ENCODE measurements around the gene DIP2B.
"Not testable (repeated sequence)": the region's sequence is repeated elsewhere in the genome, so short reads cannot be mapped to it uniquely, and the experiment has no call there.

DIP2B gene

GRCh38 chr12:50550530-50551223 is 45.9 kb downstream of the DIP2B start:
- DNase-seq (ENCODE audit: low read depth in 1 of 2, low spot score in 1 of 2) = no peak

DNA sequence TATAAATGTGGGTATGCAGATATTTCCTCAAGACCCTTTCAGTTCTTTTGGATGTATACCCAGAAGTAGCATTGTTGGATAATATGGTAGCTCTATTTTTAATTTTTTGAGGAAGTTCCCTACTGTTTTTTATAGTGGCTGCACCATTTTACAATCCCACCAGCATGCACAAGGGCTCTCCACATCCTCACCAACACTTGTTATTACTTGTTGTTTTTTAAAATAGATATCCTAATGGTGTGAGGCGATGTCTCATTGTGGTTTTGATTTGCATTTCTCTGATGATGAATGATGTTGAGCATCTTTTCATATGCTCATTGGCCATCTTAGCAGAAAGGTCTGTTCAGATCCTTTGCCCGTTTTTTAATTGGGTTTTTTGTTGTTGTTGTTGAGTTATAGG is 47.1 kb downstream of the DIP2B start:
- DNase-seq (ENCODE audit: low read depth in 1 of 2, low spot score in 1 of 2) = no peak

- no peak for DNase-seq (ENCODE audit: low read depth in 1 of 2, low spot score in 1 of 2)
Measured at GRCh38 chr12:50554651-50555050, 49.9 kb downstream of the DIP2B start.

GRCh38 chr12:50555471-50555885 is 50.7 kb downstream of the DIP2B start:
- no peak for DNase-seq (ENCODE audit: low read depth in 1 of 2, low spot score in 1 of 2)

- no peak for DNase-seq (ENCODE audit: low read depth in 1 of 2, low spot score in 1 of 2)
Measured at GRCh38 chr12:50556273-50556672, 51.5 kb downstream of the DIP2B start.

DNA sequence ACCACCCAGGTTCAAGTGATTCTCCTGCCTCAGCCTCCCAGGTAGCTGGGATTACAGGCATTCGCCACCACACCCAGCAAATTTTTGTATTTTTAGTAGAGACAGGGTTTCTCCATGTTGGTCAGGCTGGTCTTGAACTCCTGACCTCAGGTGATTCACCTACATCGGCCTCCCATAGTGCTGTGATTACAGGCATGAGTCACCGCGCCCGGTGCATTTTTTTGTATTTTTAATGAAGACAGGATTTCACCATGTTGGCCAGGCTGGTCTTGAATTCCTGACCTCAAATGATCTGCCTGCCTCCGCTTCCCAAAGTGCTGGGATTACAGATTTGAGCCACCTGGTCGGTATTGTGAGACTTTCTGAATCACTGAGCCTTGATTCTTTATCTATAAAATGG is 52.0 kb downstream of the DIP2B start:
- DNase-seq (ENCODE audit: low read depth in 1 of 2, low spot score in 1 of 2) = not testable (repeated sequence)

- no peak for DNase-seq (ENCODE audit: low read depth in 1 of 2, low spot score in 1 of 2)
Measured at GRCh38 chr12:50557421-50557820, 52.6 kb downstream of the DIP2B start.

DNA sequence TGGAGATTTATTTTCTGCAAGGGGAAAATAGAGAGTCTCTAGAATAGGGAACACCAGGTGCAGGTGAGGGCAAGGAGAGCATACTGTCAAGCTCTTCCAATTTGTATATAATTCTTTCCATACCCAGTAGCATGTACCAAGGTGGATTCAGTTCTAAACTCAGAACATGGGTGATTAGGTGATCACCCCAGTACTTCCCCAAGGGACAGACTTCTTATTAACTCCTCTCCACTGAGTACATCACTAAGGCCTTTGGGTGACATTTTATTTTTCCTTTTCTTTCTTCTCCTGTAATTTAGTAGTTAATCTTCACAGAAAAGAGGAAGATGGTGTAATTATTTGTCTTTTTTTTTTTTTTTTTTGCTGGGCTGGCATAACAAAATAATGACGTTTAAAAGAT is 54.2 kb downstream of the DIP2B start:
- DNase-seq (ENCODE audit: low read depth in 1 of 2, low spot score in 1 of 2) = no peak

- no peak for DNase-seq (ENCODE audit: low read depth in 1 of 2, low spot score in 1 of 2)
Measured at GRCh38 chr12:50562520-50563433, 58.0 kb downstream of the DIP2B start.

DNA sequence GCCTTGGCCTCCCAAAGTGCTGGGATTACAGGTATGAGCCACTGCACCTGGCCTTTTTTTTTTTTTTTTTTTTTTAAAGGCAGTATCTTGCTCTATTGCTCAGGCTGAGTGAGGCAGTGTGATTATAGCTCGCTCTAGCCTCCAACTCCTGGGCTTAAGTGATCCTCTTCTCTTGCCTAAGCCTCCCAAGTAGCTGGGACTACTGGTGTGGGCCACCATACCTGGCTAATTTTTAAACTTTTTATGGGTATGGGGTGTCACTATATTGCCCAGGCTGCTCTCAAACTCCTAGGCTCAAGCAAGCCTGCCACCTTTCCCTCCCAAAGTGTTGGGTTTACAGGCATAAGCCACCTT is 58.6 kb downstream of the DIP2B start:
- DNase-seq (ENCODE audit: low read depth in 1 of 2, low spot score in 1 of 2) = no peak

DNA sequence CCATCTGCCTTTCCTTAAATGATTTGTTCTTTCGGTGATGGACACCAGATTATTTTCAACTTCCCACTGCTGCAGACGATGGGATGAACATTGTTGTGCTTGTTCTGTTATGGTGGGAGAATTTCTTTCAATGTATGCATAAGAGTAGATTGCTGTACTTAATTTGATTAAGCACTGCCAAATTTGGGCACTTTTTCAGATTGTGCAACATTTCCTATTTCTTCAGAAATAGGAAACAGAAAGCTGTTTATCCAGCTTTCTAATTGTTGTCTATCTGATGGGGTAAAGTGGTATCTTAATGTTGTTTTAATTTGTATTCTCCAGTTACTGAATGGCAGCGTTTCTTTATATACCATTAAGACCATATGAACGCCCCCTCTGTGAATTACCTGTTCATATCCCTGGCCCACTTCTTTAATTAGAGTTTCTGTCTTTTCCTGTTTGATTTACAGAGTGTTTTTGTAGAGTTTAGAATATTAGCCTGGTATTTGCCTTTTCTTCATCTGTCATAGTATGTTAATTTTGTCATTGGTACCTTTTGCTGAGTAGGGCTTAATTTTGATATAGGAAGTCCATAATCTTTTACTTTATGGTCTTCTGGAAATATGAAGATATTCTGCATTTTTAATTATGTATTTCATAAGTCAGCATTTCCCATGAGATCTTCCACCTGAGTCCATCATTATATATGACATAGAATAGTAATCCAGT is 59.6 kb downstream of the DIP2B start:
- no peak for DNase-seq (ENCODE audit: low read depth in 1 of 2, low spot score in 1 of 2)

DNA sequence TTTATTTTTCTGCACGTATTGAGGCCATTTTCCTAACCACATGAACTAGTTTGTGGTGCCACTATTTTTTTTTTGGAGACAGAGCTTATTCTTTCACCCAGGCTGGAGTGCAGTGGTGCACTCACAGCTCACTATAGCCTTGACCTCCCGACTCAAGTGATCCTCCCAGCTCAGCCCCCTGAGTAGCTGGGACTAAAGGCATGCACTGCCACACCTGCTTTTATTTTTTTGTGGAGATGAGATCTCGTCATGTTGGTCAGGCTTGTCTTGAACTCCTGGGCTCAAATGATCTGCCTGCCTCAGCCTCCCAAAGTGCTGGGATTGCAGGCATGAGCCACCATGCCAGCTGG is 60.1 kb downstream of the DIP2B start:
- DNase-seq (ENCODE audit: low read depth in 1 of 2, low spot score in 1 of 2) = no peak

- DNase-seq (ENCODE audit: low read depth in 1 of 2, low spot score in 1 of 2) = no peak
Measured at GRCh38 chr12:50566066-50566465, 61.3 kb downstream of the DIP2B start.

GRCh38 chr12:50567926-50568325 is 63.1 kb downstream of the DIP2B start:
- DNase-seq (ENCODE audit: low read depth in 1 of 2, low spot score in 1 of 2) = no peak

GRCh38 chr12:50568338-50569091 is 63.7 kb downstream of the DIP2B start:
- no peak for DNase-seq (ENCODE audit: low read depth in 1 of 2, low spot score in 1 of 2)

- DNase-seq (ENCODE audit: low read depth in 1 of 2, low spot score in 1 of 2) = no peak
Measured at GRCh38 chr12:50569321-50569720, 64.5 kb downstream of the DIP2B start.

GRCh38 chr12:50569876-50570275 is 65.1 kb downstream of the DIP2B start:
- DNase-seq (ENCODE audit: low read depth in 1 of 2, low spot score in 1 of 2) = no peak

GRCh38 chr12:50571786-50572185 is 67.0 kb downstream of the DIP2B start:
- DNase-seq (ENCODE audit: low read depth in 1 of 2, low spot score in 1 of 2) = no peak

- no peak for DNase-seq (ENCODE audit: low read depth in 1 of 2, low spot score in 1 of 2)
Measured at GRCh38 chr12:50572287-50572686, 67.5 kb downstream of the DIP2B start.

DNA sequence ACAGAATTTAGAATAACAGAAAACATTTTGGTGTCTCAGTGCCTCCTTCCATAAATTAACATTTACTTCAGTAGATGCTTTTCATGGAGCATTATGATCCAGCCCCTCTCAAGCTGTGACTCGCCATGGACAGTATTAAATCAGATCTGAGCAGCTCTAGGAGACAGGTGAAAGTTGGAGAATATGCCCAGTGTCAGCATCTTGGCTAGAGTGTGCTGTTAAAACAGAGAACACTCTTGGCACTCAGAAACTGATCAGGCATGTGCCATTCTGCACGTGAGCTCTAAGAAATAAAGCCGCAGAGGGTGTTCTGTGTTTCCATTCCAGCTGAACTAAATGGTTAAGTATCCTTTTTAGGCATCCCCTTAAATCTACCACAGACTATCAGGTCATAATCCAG is 68.0 kb downstream of the DIP2B start:
- no peak for DNase-seq (ENCODE audit: low read depth in 1 of 2, low spot score in 1 of 2)

- no peak for DNase-seq (ENCODE audit: low read depth in 1 of 2, low spot score in 1 of 2)
Measured at GRCh38 chr12:50573271-50573670, 68.5 kb downstream of the DIP2B start.

Data from activated T-helper 1 cell treated with anti-CD3 and anti-CD28 coated beads, Interleukin-2, amount 50 U/mL, for 16 hours (primary cell).